Measurements from ENCODE around the gene TTC9B.

GRCh38 chr19:40237791-40238190 is 19.6 kb upstream of the TTC9B start:
- TF ChIP-seq CTCF (IDR thresholded peaks at IDR 0.05) (no peak), POLR2AphosphoS5 (IDR thresholded peaks at IDR 0.05) (no peak)
